Choroid plexus epithelial cell (primary cell): ENCODE results near the gene ZNF341.
A peak's percentile ranks its signal among the peaks of the same experiment; 100 is the strongest.

Source experiments
- DNase-seq: peaks from one replicate; pipeline ENCODE4 v3.0.0-alpha.2; 2010; ENCODE audit warnings: low read depth
- H3K4me3 ChIP-seq: 2 replicates; pipeline ENCODE4 v1.5.1; 2011; ENCODE audit warnings: low read depth, mild to moderate bottlenecking, control low read depth, low read length, moderate library complexity
- CTCF ChIP-seq: conservative IDR thresholded peaks from 2 replicates; pipeline ENCODE4 v1.5.1; 2011; ENCODE audit warnings: low read depth, mild to moderate bottlenecking, control low read depth, inconsistent platforms, low read length, moderate library complexity

The ZNF341 gene

GRCh38 chr20:33810259-33810658 lies 78.5 kb downstream of the ZNF341 start:
- no peak for TF ChIP-seq CTCF
- H3K4me3 ChIP-seq = no peak overlapping the region
- no peak for DNase-seq

- peak; percentile 99 for DNase-seq
- H3K4me3 ChIP-seq = peak within 1 kb of the TSS; percentile 93
- TF ChIP-seq CTCF = no peak
These were observed 79.3 kb downstream of the ZNF341 start, which contains the start of gene CHMP4B for GRCh38 chr20:33810885-33811775. TSS of gene CHMP4B (plus strand) at chr20:33811348. CDS start at chr20:33811469, 121 bp downstream.

GRCh38 chr20:33811776-33812151 lies 80.0 kb downstream of the ZNF341 start:
- DNase-seq = no peak

GRCh38 chr20:33812152-33812849 lies 80.5 kb downstream of the ZNF341 start:
- DNase-seq = peak; percentile 91
- TF ChIP-seq CTCF = no peak
- H3K4me3 ChIP-seq = peak overlapping the region; percentile 93

More at GRCh38 chr20:33811776-33812151, 80.0 kb downstream of the ZNF341 start:
- no peak for TF ChIP-seq CTCF
- H3K4me3 ChIP-seq = peak overlapping the region; percentile 93

- DNase-seq = peak; percentile 22
- H3K4me3 ChIP-seq = peak overlapping the region; percentile 93
- TF ChIP-seq CTCF = no peak
These were observed 81.2 kb downstream of the ZNF341 start for GRCh38 chr20:33812908-33813462.

GRCh38 chr20:33814238-33814712 lies 82.5 kb downstream of the ZNF341 start:
- TF ChIP-seq CTCF = no peak
- no peak for DNase-seq
- no peak overlapping the region for H3K4me3 ChIP-seq
